Measurements from ENCODE around the gene TRIM9. TPM values are rescaled to one million over a fixed set of nuclear protein-coding genes. Genes with fewer than 3 reads are reported as not detected.

Gene TRIM9
- total RNA-seq, 2 donors from 2014 or later = 0.46 to 6.5 TPM

DNA sequence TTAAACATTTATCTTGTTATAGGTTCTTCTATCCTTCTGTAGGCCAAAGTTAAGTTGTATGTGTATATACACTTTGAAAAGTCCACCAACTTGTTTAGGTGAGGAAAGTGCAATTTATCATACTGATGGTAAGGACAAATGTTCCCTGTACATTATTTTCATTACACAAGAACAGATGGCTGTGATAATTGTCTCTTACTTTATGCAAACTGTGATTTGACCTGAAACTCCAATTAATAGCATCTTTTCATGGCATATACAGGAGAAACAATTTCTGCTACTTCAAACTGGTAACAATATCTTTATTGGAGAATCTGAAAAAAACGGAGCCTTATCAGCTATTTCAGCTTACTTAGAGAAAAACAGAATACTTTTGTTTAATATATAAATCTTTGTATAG lies 5.6 kb downstream of the TRIM9 start:
- Histone ChIP-seq H3K27me3 (replicated peaks; ENCODE audit: insufficient read depth) (peaks cover 9% of the 10 kb centered on the region), H3K4me3 (no peak overlapping the region), H3K27ac (no peak overlapping the region), H3K36me3 (no peaks in the 10 kb centered on the region), H3K9me3 (no peaks in the 10 kb centered on the region), H3K4me1 (replicated peaks) (no peaks in the 10 kb centered on the region)
- DNase-seq (ENCODE audit: low spot score) = no peak
- intact Hi-C loops (cut with DNase I) = no loop called here
- WGBS = 76% methylated on average over 1 of the region's 1 CpG
- TF ChIP-seq, protein P1, sequence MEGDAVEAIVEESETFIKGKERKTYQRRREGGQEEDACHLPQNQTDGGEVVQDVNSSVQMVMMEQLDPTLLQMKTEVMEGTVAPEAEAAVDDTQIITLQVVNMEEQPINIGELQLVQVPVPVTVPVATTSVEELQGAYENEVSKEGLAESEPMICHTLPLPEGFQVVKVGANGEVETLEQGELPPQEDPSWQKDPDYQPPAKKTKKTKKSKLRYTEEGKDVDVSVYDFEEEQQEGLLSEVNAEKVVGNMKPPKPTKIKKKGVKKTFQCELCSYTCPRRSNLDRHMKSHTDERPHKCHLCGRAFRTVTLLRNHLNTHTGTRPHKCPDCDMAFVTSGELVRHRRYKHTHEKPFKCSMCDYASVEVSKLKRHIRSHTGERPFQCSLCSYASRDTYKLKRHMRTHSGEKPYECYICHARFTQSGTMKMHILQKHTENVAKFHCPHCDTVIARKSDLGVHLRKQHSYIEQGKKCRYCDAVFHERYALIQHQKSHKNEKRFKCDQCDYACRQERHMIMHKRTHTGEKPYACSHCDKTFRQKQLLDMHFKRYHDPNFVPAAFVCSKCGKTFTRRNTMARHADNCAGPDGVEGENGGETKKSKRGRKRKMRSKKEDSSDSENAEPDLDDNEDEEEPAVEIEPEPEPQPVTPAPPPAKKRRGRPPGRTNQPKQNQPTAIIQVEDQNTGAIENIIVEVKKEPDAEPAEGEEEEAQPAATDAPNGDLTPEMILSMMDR (IDR thresholded peaks at IDR 0.05) = no peak
- TF ChIP-seq POLR2A (IDR thresholded peaks at IDR 0.05) (no peak), POLR2AphosphoS5 (IDR thresholded peaks at IDR 0.05) (no peak)

DNA sequence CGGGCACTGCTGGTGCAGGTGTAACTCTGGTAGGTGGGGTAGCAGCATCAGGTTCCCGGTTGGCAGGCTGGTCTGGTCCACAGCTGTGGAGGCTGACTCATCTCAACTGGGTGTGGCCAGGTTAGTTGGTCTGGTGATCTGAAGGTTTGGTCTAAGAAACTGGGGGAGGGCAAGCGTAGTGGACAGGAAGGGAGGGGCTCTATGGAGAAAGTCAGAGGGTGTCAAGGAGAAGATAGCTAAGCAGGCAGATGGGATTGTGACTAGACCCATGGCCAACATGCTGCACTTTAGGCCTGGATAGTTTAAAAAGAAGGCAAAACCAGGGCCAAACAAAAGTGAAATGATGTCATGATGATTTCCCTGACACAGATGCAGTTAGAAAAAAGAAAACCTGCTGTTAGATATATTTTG lies 7.9 kb downstream of the TRIM9 start:
- TF ChIP-seq, protein P1 (IDR thresholded peaks at IDR 0.05) = no peak
- TF ChIP-seq POLR2AphosphoS5 (IDR thresholded peaks at IDR 0.05) (no peak), POLR2A (IDR thresholded peaks at IDR 0.05) (no peak)

DNA sequence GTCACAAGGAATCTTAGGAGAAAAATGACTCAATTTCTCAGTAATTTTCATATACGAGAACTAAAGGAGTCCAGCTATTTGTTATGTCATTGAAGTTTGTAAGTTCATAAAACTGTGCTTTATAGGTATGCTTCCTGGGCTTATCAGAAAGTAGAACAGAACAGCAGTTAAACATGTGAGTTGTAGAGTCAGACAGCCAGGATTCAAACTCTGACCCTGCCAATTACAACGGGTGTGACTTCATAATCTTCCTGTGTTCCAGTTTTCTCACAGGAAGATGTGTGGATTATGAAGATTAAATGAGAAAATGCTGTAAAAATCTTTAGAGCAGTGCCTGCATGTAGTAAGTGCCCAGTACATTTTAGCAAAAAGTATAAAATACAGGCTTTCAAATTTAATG lies 8.9 kb downstream of the TRIM9 start:
- no peak overlapping the region for H3K27ac ChIP-seq
- no peak overlapping the region for H3K4me3 ChIP-seq
- 75% methylated on average over 2 of the region's 2 CpGs for WGBS
- H3K4me1 ChIP-seq (replicated peaks) = no peaks in the 10 kb centered on the region
- intact Hi-C loops (cut with DNase I) = no loop called here
- H3K36me3 ChIP-seq = no peaks in the 10 kb centered on the region
- TF ChIP-seq, protein P1 (IDR thresholded peaks at IDR 0.05) = no peak
- no peak for TF ChIP-seq POLR2AphosphoS5 (IDR thresholded peaks at IDR 0.05)
- TF ChIP-seq POLR2A (IDR thresholded peaks at IDR 0.05) = no peak
- H3K27me3 ChIP-seq (replicated peaks; ENCODE audit: insufficient read depth) = no peaks in the 10 kb centered on the region
- no peak for DNase-seq (ENCODE audit: low spot score)
- H3K9me3 ChIP-seq = no peaks in the 10 kb centered on the region

More for the DNA sequence above, 7.9 kb downstream of the TRIM9 start:
- Histone ChIP-seq H3K4me1 (replicated peaks) (no peaks in the 10 kb centered on the region), H3K4me3 (no peak overlapping the region), H3K36me3 (no peaks in the 10 kb centered on the region), H3K27ac (no peak overlapping the region), H3K9me3 (no peaks in the 10 kb centered on the region), H3K27me3 (replicated peaks; ENCODE audit: insufficient read depth) (no peaks in the 10 kb centered on the region)
- WGBS = 70% methylated on average over 3 of the region's 3 CpGs
- no peak for DNase-seq (ENCODE audit: low spot score)
- intact Hi-C loops (cut with DNase I) = no loop called here

DNA sequence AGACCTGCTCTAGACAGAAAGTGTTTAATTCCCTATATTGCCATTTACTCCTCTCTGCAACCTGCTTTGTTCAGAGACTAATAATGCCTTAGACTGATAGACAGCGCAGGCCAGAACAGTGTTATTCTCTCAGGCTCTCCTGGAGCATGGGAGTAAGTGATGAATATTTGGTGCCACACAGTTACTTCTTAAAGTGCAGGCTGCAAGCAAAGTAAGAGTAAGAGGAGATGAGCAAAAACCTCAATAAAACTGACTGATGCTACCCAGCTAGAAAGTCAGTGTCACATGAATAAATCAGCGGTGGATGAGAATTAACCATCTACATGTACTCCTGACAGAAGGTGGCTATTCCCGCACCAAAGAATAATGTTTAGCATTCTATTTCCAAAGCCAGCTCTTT lies 9.9 kb downstream of the TRIM9 start:
- Histone ChIP-seq H3K27me3 (replicated peaks; ENCODE audit: insufficient read depth) (no peaks in the 10 kb centered on the region), H3K9me3 (no peaks in the 10 kb centered on the region), H3K36me3 (no peaks in the 10 kb centered on the region), H3K4me1 (replicated peaks) (no peaks in the 10 kb centered on the region), H3K27ac (no peak overlapping the region), H3K4me3 (no peak overlapping the region)
- TF ChIP-seq POLR2AphosphoS5 (IDR thresholded peaks at IDR 0.05) (no peak), POLR2A (IDR thresholded peaks at IDR 0.05) (no peak)
- TF ChIP-seq, protein P1 (IDR thresholded peaks at IDR 0.05) = no peak
- intact Hi-C loops (cut with DNase I) = no loop called here
- WGBS = 80% methylated on average over 3 of the region's 3 CpGs
- DNase-seq (ENCODE audit: low spot score) = no peak

DNA sequence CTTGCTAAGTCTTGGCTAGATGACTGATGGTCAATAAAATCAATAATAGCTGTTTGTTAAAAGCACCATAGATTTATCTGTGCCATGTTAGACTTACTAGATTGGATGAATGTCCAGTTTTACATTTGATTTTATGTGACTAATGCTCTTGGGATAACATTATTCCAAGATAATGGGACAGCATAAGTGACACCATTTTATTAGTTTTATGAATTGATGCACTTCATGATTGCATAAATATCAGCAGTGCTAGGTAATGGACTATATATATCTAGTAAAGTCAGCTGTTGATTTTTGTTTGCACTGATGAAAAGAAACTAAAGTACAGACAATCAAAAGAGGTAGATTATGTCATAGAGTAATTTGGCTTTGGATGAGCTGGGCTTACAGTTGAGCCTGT lies 10.4 kb downstream of the TRIM9 start:
- Histone ChIP-seq H3K9me3 (no peaks in the 10 kb centered on the region), H3K4me1 (replicated peaks) (no peaks in the 10 kb centered on the region), H3K36me3 (no peaks in the 10 kb centered on the region), H3K27ac (no peak overlapping the region), H3K27me3 (replicated peaks; ENCODE audit: insufficient read depth) (no peaks in the 10 kb centered on the region), H3K4me3 (no peak overlapping the region)
- intact Hi-C loops (cut with DNase I) = no loop called here
- no peak for DNase-seq (ENCODE audit: low spot score)
- TF ChIP-seq, protein P1 (IDR thresholded peaks at IDR 0.05) = no peak
- no peak for TF ChIP-seq POLR2AphosphoS5 (IDR thresholded peaks at IDR 0.05)
- TF ChIP-seq POLR2A (IDR thresholded peaks at IDR 0.05) = no peak
